Activated CD4-positive, alpha-beta memory T cell treated with anti-CD3 and anti-CD28 coated beads, Interleukin-2, amount 10 ng/mL, durations not matched to agents 7 days and 5 days (primary cell): ENCODE data around the gene NPAS3. TPM values are rescaled to one million over a fixed set of nuclear protein-coding genes. Genes with fewer than 3 reads are reported as not detected.
A peak's percentile ranks its signal among the peaks of the same experiment; 100 is the strongest.
"Not testable (repeated sequence)": the region's sequence is repeated elsewhere in the genome, so short reads cannot be mapped to it uniquely, and the experiment has no call there.

Source experiments
- CTCF ChIA-PET: fragments of 350-600 bp; sonication (Branson Sonifier 250); formaldehyde crosslinking; loops from one replicate; lab custom pipeline; 2021; ENCODE audit warnings: antibody characterized with exemption, inconsistent platforms; lab: Charles Lee
- POLR2A ChIA-PET: fragments of 350-600 bp; sonication (Branson Sonifier 250); formaldehyde crosslinking; loops from one replicate; lab custom pipeline; 2021; ENCODE audit warnings: antibody characterized with exemption; lab: Charles Lee
- DNase-seq: peaks from one replicate; pipeline ENCODE4 v3.0.0-alpha.2; 2020
- H3K27ac Mint-ChIP-seq: one replicate; pipeline ENCODE4 v1.8.0; 2021; ENCODE audit warnings: mild to moderate bottlenecking, mixed read lengths
- H3K27me3 Mint-ChIP-seq: one replicate; pipeline ENCODE4 v1.8.0; 2021; ENCODE audit warnings: mixed read lengths
- H3K36me3 Mint-ChIP-seq: one replicate; pipeline ENCODE4 v1.8.0; 2021; ENCODE audit warnings: low read depth, mixed read lengths
- H3K4me1 Mint-ChIP-seq: one replicate; pipeline ENCODE4 v1.8.0; 2021; ENCODE audit warnings: mixed read lengths
- H3K4me3 Mint-ChIP-seq: one replicate; pipeline ENCODE4 v1.8.0; 2021; ENCODE audit warnings: mild to moderate bottlenecking, mixed read lengths
- H3K9me3 Mint-ChIP-seq: one replicate; pipeline ENCODE4 v1.8.0; 2021; ENCODE audit warnings: mixed read lengths
- total RNA-seq, 2 experiments: library from RNA; stranded (reverse); gene quantifications; one replicate each; pipeline ENCODE4 v1.2.3, GENCODE V29; 2021

The NPAS3 gene
- total RNA-seq, 2 experiments from 2014 or later, result not detected

- Mint-ChIP-seq H3K4me1 (no peaks in the 10 kb centered on the region), H3K4me3 (no peak overlapping the region), H3K27me3 (no peaks in the 10 kb centered on the region), H3K9me3 (no peaks in the 10 kb centered on the region), H3K36me3 (no peaks in the 10 kb centered on the region), H3K27ac (no peak overlapping the region)
- CTCF ChIA-PET, result no interaction called here
- POLR2A ChIA-PET, result interaction anchor here (0.6 kb wide), 1 partner anchor 81 kb away, joined by 3 read pairs; no protein-coding TSS in a partner anchor
- DNase-seq, result no peak
Measured at GRCh38 chr14:33081259-33081658, 142.6 kb downstream of the NPAS3 start.

- CTCF ChIA-PET, result no interaction called here
- H3K9me3 Mint-ChIP-seq, result peaks cover 2% of the 10 kb centered on the region
- H3K4me3 Mint-ChIP-seq, result no peak overlapping the region
- no peak for DNase-seq
- no peaks in the 10 kb centered on the region for H3K36me3 Mint-ChIP-seq
- no peaks in the 10 kb centered on the region for H3K4me1 Mint-ChIP-seq
- POLR2A ChIA-PET, result no interaction called here
- no peak overlapping the region for H3K27ac Mint-ChIP-seq
- H3K27me3 Mint-ChIP-seq, result no peaks in the 10 kb centered on the region
Measured at GRCh38 chr14:33085799-33086198, 147.1 kb downstream of the NPAS3 start.

- DNase-seq, H3K27me3 Mint-ChIP-seq, H3K9me3 Mint-ChIP-seq, H3K27ac Mint-ChIP-seq, POLR2A ChIA-PET, CTCF ChIA-PET, H3K36me3 Mint-ChIP-seq, H3K4me1 Mint-ChIP-seq, H3K4me3 Mint-ChIP-seq: not testable (repeated sequence)
Measured at GRCh38 chr14:33088274-33088673, 149.6 kb downstream of the NPAS3 start.

- Mint-ChIP-seq H3K36me3 (no peaks in the 10 kb centered on the region), H3K4me3 (no peak overlapping the region), H3K27me3 (no peaks in the 10 kb centered on the region), H3K4me1 (no peaks in the 10 kb centered on the region), H3K9me3 (peaks cover 3% of the 10 kb centered on the region), H3K27ac (no peak overlapping the region)
- no peak for DNase-seq
- POLR2A ChIA-PET, result no interaction called here
- CTCF ChIA-PET, result no interaction called here
Measured at GRCh38 chr14:33098016-33098415, 159.3 kb downstream of the NPAS3 start.

GRCh38 chr14:33103489-33103888 lies 164.8 kb downstream of the NPAS3 start:
- Mint-ChIP-seq H3K36me3 (no peaks in the 10 kb centered on the region), H3K27me3 (no peaks in the 10 kb centered on the region), H3K9me3 (no peaks in the 10 kb centered on the region), H3K4me3 (no peak overlapping the region), H3K4me1 (no peaks in the 10 kb centered on the region), H3K27ac (no peak overlapping the region)
- DNase-seq, result no peak
- CTCF ChIA-PET, result no interaction called here
- POLR2A ChIA-PET, result no interaction called here

GRCh38 chr14:33103966-33104365 lies 165.3 kb downstream of the NPAS3 start:
- Mint-ChIP-seq H3K4me3 (no peak overlapping the region), H3K9me3 (no peaks in the 10 kb centered on the region), H3K27ac (no peak overlapping the region), H3K4me1 (no peaks in the 10 kb centered on the region), H3K36me3 (no peaks in the 10 kb centered on the region), H3K27me3 (no peaks in the 10 kb centered on the region)
- CTCF ChIA-PET, result no interaction called here
- POLR2A ChIA-PET, result no interaction called here
- DNase-seq, result no peak

GRCh38 chr14:33110737-33111443 lies 172.2 kb downstream of the NPAS3 start:
- Mint-ChIP-seq H3K4me3 (no peak overlapping the region), H3K4me1 (no peaks in the 10 kb centered on the region)

GRCh38 chr14:33114331-33114730 lies 175.7 kb downstream of the NPAS3 start:
- H3K4me1 Mint-ChIP-seq, result no peaks in the 10 kb centered on the region
- no peak overlapping the region for H3K4me3 Mint-ChIP-seq
- no peak for DNase-seq
- H3K9me3 Mint-ChIP-seq, result no peaks in the 10 kb centered on the region
- H3K36me3 Mint-ChIP-seq, result no peaks in the 10 kb centered on the region
- CTCF ChIA-PET, result no interaction called here
- H3K27me3 Mint-ChIP-seq, result no peaks in the 10 kb centered on the region
- H3K27ac Mint-ChIP-seq, result no peak overlapping the region
- POLR2A ChIA-PET, result no interaction called here

More at GRCh38 chr14:33110737-33111443, 172.2 kb downstream of the NPAS3 start:
- Mint-ChIP-seq H3K27me3 (no peaks in the 10 kb centered on the region), H3K9me3 (no peaks in the 10 kb centered on the region), H3K27ac (no peak overlapping the region), H3K36me3 (no peaks in the 10 kb centered on the region)
- CTCF ChIA-PET, result no interaction called here
- no peak for DNase-seq
- POLR2A ChIA-PET, result no interaction called here

GRCh38 chr14:33118668-33119067 lies 180.0 kb downstream of the NPAS3 start:
- no peaks in the 10 kb centered on the region for H3K4me1 Mint-ChIP-seq
- ChIA-PET CTCF (no interaction called here), POLR2A (no interaction called here)
- H3K4me3 Mint-ChIP-seq, result no peak overlapping the region
- H3K9me3 Mint-ChIP-seq, result peaks cover 2% of the 10 kb centered on the region
- no peak for DNase-seq
- no peaks in the 10 kb centered on the region for H3K27me3 Mint-ChIP-seq
- no peaks in the 10 kb centered on the region for H3K36me3 Mint-ChIP-seq
- H3K27ac Mint-ChIP-seq, result no peak overlapping the region

- no peaks in the 10 kb centered on the region for H3K4me1 Mint-ChIP-seq
- no peak for DNase-seq
Measured at GRCh38 chr14:33120341-33120740, 181.7 kb downstream of the NPAS3 start.

GRCh38 chr14:33120966-33121365 lies 182.3 kb downstream of the NPAS3 start:
- POLR2A ChIA-PET, result no interaction called here

More at GRCh38 chr14:33120341-33120740, 181.7 kb downstream of the NPAS3 start:
- H3K27ac Mint-ChIP-seq, result no peak overlapping the region
- ChIA-PET CTCF (no interaction called here), POLR2A (no interaction called here)
- H3K27me3 Mint-ChIP-seq, result no peaks in the 10 kb centered on the region
- no peak overlapping the region for H3K4me3 Mint-ChIP-seq
- no peaks in the 10 kb centered on the region for H3K36me3 Mint-ChIP-seq
- peaks cover 2% of the 10 kb centered on the region for H3K9me3 Mint-ChIP-seq

GRCh38 chr14:33123281-33123680 lies 184.6 kb downstream of the NPAS3 start:
- Mint-ChIP-seq H3K27me3 (no peaks in the 10 kb centered on the region), H3K27ac (no peak overlapping the region), H3K36me3 (no peaks in the 10 kb centered on the region), H3K4me1 (no peaks in the 10 kb centered on the region), H3K9me3 (peaks cover 2% of the 10 kb centered on the region), H3K4me3 (no peak overlapping the region)
- DNase-seq, result no peak
- ChIA-PET POLR2A (no interaction called here), CTCF (no interaction called here)

More at GRCh38 chr14:33120966-33121365, 182.3 kb downstream of the NPAS3 start:
- no peak overlapping the region for H3K4me3 Mint-ChIP-seq
- CTCF ChIA-PET, result no interaction called here
- H3K4me1 Mint-ChIP-seq, result no peaks in the 10 kb centered on the region
- no peaks in the 10 kb centered on the region for H3K27me3 Mint-ChIP-seq
- peaks cover 2% of the 10 kb centered on the region for H3K9me3 Mint-ChIP-seq
- DNase-seq, result no peak
- no peaks in the 10 kb centered on the region for H3K36me3 Mint-ChIP-seq
- H3K27ac Mint-ChIP-seq, result no peak overlapping the region

- no peak overlapping the region for H3K27ac Mint-ChIP-seq
- CTCF ChIA-PET, result no interaction called here
Measured at GRCh38 chr14:33126433-33126832, 187.8 kb downstream of the NPAS3 start.

GRCh38 chr14:33127531-33127930 lies 188.9 kb downstream of the NPAS3 start:
- no peak overlapping the region for H3K27ac Mint-ChIP-seq
- ChIA-PET POLR2A (no interaction called here), CTCF (no interaction called here)
- peaks cover 2% of the 10 kb centered on the region for H3K9me3 Mint-ChIP-seq
- no peak overlapping the region for H3K4me3 Mint-ChIP-seq
- no peaks in the 10 kb centered on the region for H3K27me3 Mint-ChIP-seq
- no peak for DNase-seq
- no peaks in the 10 kb centered on the region for H3K36me3 Mint-ChIP-seq
- no peaks in the 10 kb centered on the region for H3K4me1 Mint-ChIP-seq

More at GRCh38 chr14:33126433-33126832, 187.8 kb downstream of the NPAS3 start:
- no peaks in the 10 kb centered on the region for H3K36me3 Mint-ChIP-seq
- DNase-seq, result no peak
- H3K4me3 Mint-ChIP-seq, result peak overlapping the region; percentile 7
- H3K27me3 Mint-ChIP-seq, result no peaks in the 10 kb centered on the region
- H3K4me1 Mint-ChIP-seq, result no peaks in the 10 kb centered on the region
- POLR2A ChIA-PET, result no interaction called here
- peaks cover 2% of the 10 kb centered on the region for H3K9me3 Mint-ChIP-seq
